OCI-LY7 (cell line): ENCODE measurements around the gene PELI1.

Experiments used
- EZH2phosphoT487 ChIP-seq: fragments of 200-600 bp; sonication (generic); IDR thresholded peaks from 2 replicates; pipeline ENCODE4 v1.6.1; 2018; ENCODE audit warnings: low read depth, borderline replicate concordance, mild to moderate bottlenecking, mixed run types, antibody characterized with exemption, low read length, moderate library complexity, mixed read lengths
- TF ChIP-seq, protein P1 (sequence below): fragments of 200-600 bp; sonication (generic); conservative IDR thresholded peaks from 2 replicates; pipeline ENCODE4 v1.5.1; 2014; ENCODE audit warnings: mild to moderate bottlenecking, antibody characterized with exemption, low read length, moderate library complexity, mixed read lengths

DNA sequence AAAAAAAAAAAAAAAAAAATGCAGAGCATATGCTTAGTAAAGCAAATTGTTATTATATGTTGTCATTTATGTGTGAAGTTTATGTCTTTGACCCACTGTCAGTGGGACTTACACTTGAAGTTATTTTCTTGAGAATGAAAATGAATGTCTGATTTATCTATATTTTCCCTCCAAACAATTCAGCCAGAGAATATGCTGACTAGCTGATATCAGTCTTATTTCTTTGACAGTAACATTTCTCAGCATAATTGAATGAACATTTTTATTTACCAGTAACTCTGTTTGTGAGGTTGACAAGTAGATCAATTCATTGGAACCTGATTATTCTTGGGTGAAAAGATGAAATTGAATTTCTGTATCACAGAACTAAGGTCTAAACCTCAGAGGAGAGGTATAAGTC is 85.0 kb downstream of the PELI1 start:
- TF ChIP-seq, protein P1, sequence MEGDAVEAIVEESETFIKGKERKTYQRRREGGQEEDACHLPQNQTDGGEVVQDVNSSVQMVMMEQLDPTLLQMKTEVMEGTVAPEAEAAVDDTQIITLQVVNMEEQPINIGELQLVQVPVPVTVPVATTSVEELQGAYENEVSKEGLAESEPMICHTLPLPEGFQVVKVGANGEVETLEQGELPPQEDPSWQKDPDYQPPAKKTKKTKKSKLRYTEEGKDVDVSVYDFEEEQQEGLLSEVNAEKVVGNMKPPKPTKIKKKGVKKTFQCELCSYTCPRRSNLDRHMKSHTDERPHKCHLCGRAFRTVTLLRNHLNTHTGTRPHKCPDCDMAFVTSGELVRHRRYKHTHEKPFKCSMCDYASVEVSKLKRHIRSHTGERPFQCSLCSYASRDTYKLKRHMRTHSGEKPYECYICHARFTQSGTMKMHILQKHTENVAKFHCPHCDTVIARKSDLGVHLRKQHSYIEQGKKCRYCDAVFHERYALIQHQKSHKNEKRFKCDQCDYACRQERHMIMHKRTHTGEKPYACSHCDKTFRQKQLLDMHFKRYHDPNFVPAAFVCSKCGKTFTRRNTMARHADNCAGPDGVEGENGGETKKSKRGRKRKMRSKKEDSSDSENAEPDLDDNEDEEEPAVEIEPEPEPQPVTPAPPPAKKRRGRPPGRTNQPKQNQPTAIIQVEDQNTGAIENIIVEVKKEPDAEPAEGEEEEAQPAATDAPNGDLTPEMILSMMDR, result no peak
- TF ChIP-seq EZH2phosphoT487, result no peak
